Lower lobe of right lung (tissue), 2 donors: ENCODE measurements around the gene KATNAL1. TPM values are rescaled to one million over a fixed set of nuclear protein-coding genes. Genes with fewer than 3 reads are reported as not detected.

Experiments
- ATAC-seq, 2 donors: fragments of 200-7000 bp; cut with Tn5 transposase; one replicate each; pipeline ENCODE4 v1.9.1; 2020 to 2022; ENCODE audit warnings: mild to moderate bottlenecking in 2 of 2, moderate library complexity in 2 of 2
- DNase-seq: peaks from one replicate; pipeline ENCODE4 v3.0.0-alpha.2; 2020
- H3K27ac ChIP-seq: fragments of 200-600 bp; one replicate; pipeline ENCODE4 v1.8.0; 2022
- H3K27me3 ChIP-seq: fragments of 200-600 bp; one replicate; pipeline ENCODE4 v1.8.0; 2022; ENCODE audit warnings: low read depth
- H3K36me3 ChIP-seq: fragments of 200-600 bp; one replicate; pipeline ENCODE4 v1.8.0; 2022; ENCODE audit warnings: mild to moderate bottlenecking
- H3K4me1 ChIP-seq: fragments of 200-600 bp; one replicate; pipeline ENCODE4 v1.8.0; 2022
- H3K4me3 ChIP-seq: fragments of 200-600 bp; one replicate; pipeline ENCODE4 v1.8.0; 2022; ENCODE audit warnings: mild to moderate bottlenecking
- H3K9me3 ChIP-seq: fragments of 200-600 bp; one replicate; pipeline ENCODE4 v1.8.0; 2022
- CTCF ChIP-seq: fragments of 200-600 bp; IDR thresholded peaks from one replicate; pipeline ENCODE4 v1.8.0; 2022; ENCODE audit warnings: antibody characterized with exemption, mild to moderate bottlenecking
- intact Hi-C: fragments of 100-400 bp; cut with DNase I; formaldehyde crosslinking; loops from one replicate; pipeline ENCODE4 v1.11.0; 2022
- total RNA-seq: library from RNA; stranded (reverse); fragmentation: NEBNext Ultra II Directional; extraction: Animal tissue kit (Norgen Biotek cat#: 25700); gene quantifications from one replicate; pipeline ENCODE4 v1.2.1, GENCODE V29; 2021
- donor health status: DM: no; HTN: yes; CAD: no; lungs with severe emphysema.

KATNAL1 gene
- total RNA-seq, 1 donor from 2014 or later = 18.4 TPM

DNA sequence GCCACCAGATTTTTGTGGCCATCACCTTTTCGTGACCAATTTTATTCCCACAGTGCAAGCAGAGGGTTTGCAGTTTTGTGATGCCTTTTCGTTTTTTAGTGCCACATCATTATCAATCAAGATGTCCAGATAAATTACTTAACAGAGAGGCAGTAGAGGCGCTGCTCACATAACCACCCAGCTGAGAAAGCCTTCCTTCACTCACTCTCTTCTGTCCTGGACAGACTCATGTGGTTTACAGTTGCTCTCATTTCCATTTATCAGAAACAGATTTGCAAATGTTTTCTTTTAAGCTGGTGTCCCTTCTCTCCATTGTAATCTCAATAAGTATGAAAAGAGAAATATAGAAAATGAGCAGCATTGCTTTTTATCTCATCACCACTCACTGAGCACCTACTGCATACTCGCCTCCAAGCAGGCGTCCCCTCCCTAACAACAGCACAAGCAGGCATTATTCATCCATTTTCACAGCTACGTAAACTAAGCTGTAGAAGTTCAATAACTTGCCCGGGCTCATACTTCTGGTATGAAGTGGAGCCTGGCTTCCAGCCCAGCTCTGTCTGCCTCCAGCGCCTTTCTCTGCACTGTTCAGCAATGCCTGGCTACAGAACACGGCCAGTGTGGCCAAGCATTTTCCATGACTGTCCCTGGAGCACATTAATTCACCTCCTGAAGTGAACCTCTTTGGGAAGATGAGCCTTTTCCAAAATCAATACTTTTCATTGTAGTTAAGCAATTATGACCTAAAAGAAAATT, 34.6 kb upstream of the KATNAL1 start:
- intact Hi-C loops = no loop called here
- H3K4me1 ChIP-seq = peaks cover 20% of the 10 kb centered on the region
- DNase-seq = peak; percentile 83

GRCh38 chr13:30340331-30341250, 33.2 kb upstream of the KATNAL1 start:
- H3K4me3 ChIP-seq = no peak overlapping the region
- no peaks in the 10 kb centered on the region for H3K27me3 ChIP-seq
- no peak for DNase-seq
- no peak overlapping the region for H3K27ac ChIP-seq
- H3K9me3 ChIP-seq = no peaks in the 10 kb centered on the region
- TF ChIP-seq CTCF = no peak
- H3K4me1 ChIP-seq = peaks cover 20% of the 10 kb centered on the region
- no peaks in the 10 kb centered on the region for H3K36me3 ChIP-seq
- intact Hi-C loops = no loop called here
- ATAC-seq = peak; percentile 55 to 61

More for the DNA sequence above, 34.6 kb upstream of the KATNAL1 start:
- H3K27me3 ChIP-seq = no peaks in the 10 kb centered on the region
- H3K36me3 ChIP-seq = no peaks in the 10 kb centered on the region
- no peak for TF ChIP-seq CTCF
- ATAC-seq = peak; percentile 87 to 94
- no peak overlapping the region for H3K4me3 ChIP-seq
- H3K9me3 ChIP-seq = no peaks in the 10 kb centered on the region
- H3K27ac ChIP-seq = peak overlapping the region; percentile 26

GRCh38 chr13:30339738-30340330, 32.5 kb upstream of the KATNAL1 start:
- H3K4me1 ChIP-seq = peaks cover 20% of the 10 kb centered on the region
- intact Hi-C loops = no loop called here
- ATAC-seq (no peak), DNase-seq (no peak)
- no peaks in the 10 kb centered on the region for H3K9me3 ChIP-seq
- no peak overlapping the region for H3K27ac ChIP-seq
- H3K36me3 ChIP-seq = no peaks in the 10 kb centered on the region
- H3K27me3 ChIP-seq = no peaks in the 10 kb centered on the region
- H3K4me3 ChIP-seq = no peak overlapping the region
- no peak for TF ChIP-seq CTCF

- Histone ChIP-seq H3K27me3 (no peaks in the 10 kb centered on the region), H3K4me1 (peaks cover 20% of the 10 kb centered on the region), H3K27ac (no peak overlapping the region), H3K4me3 (no peak overlapping the region), H3K36me3 (no peaks in the 10 kb centered on the region), H3K9me3 (no peaks in the 10 kb centered on the region)
- DNase-seq (no peak), ATAC-seq (no peak)
- no peak for TF ChIP-seq CTCF
- intact Hi-C loops = no loop called here
Measured at GRCh38 chr13:30338952-30339351, 31.6 kb upstream of the KATNAL1 start.

GRCh38 chr13:30338331-30338851, 31.0 kb upstream of the KATNAL1 start:
- no peaks in the 10 kb centered on the region for H3K36me3 ChIP-seq
- no peaks in the 10 kb centered on the region for H3K27me3 ChIP-seq
- intact Hi-C loops = no loop called here
- H3K4me1 ChIP-seq = peaks cover 20% of the 10 kb centered on the region
- ATAC-seq (no peak), DNase-seq (no peak)
- TF ChIP-seq CTCF = no peak
- H3K4me3 ChIP-seq = no peak overlapping the region
- no peaks in the 10 kb centered on the region for H3K9me3 ChIP-seq
- H3K27ac ChIP-seq = no peak overlapping the region
